HG02763 (cell line): ENCODE results near the gene MUC4.
"Not testable (repeated sequence)": the region's sequence is repeated elsewhere in the genome, so short reads cannot be mapped to it uniquely, and the experiment has no call there.

Experiments used
- ATAC-seq: cut with Tn5 transposase; IDR thresholded peaks from one replicate; pipeline ENCODE4 v1.9.1; 2021; ENCODE audit warnings: mild to moderate bottlenecking, moderate library complexity; ENCODE audit not compliant: unreplicated experiment

The MUC4 gene

GRCh38 chr3:195720831-195721506, 90.8 kb downstream of the MUC4 start, which contains the start of gene MUC20:
MUC20 (plus strand) TSS chr3:195720978; CDS start chr3:195721008, 30 bp downstream.
- ATAC-seq = not testable (repeated sequence)

GRCh38 chr3:195719514-195720254, 92.0 kb downstream of the MUC4 start:
- not testable (repeated sequence) for ATAC-seq

- ATAC-seq = no peak
Observed at GRCh38 chr3:195718477-195718984, 93.2 kb downstream of the MUC4 start.

GRCh38 chr3:195717852-195718476, 93.8 kb downstream of the MUC4 start:
- no peak for ATAC-seq

GRCh38 chr3:195717416-195717815, 94.3 kb downstream of the MUC4 start:
- ATAC-seq = no peak

- ATAC-seq = no peak
Observed at GRCh38 chr3:195715583-195716266, 96.0 kb downstream of the MUC4 start.

- no peak for ATAC-seq
Observed at GRCh38 chr3:195715134-195715533, 96.6 kb downstream of the MUC4 start.

- ATAC-seq = no peak
Observed at GRCh38 chr3:195714380-195715011, 97.2 kb downstream of the MUC4 start.

- not testable (repeated sequence) for ATAC-seq
Observed at GRCh38 chr3:195713150-195713549, 98.6 kb downstream of the MUC4 start.

GRCh38 chr3:195712535-195712910, 99.2 kb downstream of the MUC4 start:
- not testable (repeated sequence) for ATAC-seq

- no peak for ATAC-seq
Observed at GRCh38 chr3:195711813-195712534, 99.8 kb downstream of the MUC4 start.

GRCh38 chr3:195711091-195711812, 100.5 kb downstream of the MUC4 start:
- not testable (repeated sequence) for ATAC-seq

- not testable (repeated sequence) for ATAC-seq
Observed at GRCh38 chr3:195710126-195710905, 101.4 kb downstream of the MUC4 start.

- ATAC-seq = no peak
Observed at GRCh38 chr3:195709676-195710085, 102.0 kb downstream of the MUC4 start.

- ATAC-seq = no peak
Observed at GRCh38 chr3:195708626-195709481, 102.9 kb downstream of the MUC4 start.

GRCh38 chr3:195708061-195708460, 103.7 kb downstream of the MUC4 start:
- no peak for ATAC-seq
